PC-3 (cell line): Measurements from ENCODE around the gene SRR. TPM values are rescaled to one million over a fixed set of nuclear protein-coding genes. Genes with fewer than 3 reads are reported as not detected.

Experiments
- ATAC-seq: fragments of 200-7000 bp; cut with Tn5 transposase; 2 replicates; pipeline ENCODE4 v1.9.1; 2020; ENCODE audit warnings: mild to moderate bottlenecking, moderate library complexity
- BruUV-seq: library from RNA; stranded (reverse); fragments of 400-500 nt; replicated peaks from 2 replicates; lab custom pipeline; 2021; lab: Mats Ljungman, UMichigan
- CTCF ChIA-PET: fragments of 300-600 bp; sonication (Branson Sonifier 250); formaldehyde crosslinking; loops from one replicate; lab custom pipeline; 2022; ENCODE audit warnings: antibody characterized with exemption; lab: Charles Lee
- POLR2A ChIA-PET: fragments of 300-600 bp; sonication (Branson Sonifier 250); formaldehyde crosslinking; loops from one replicate; lab custom pipeline; 2022; ENCODE audit warnings: antibody characterized with exemption; ENCODE audit not compliant: unreplicated experiment; lab: Charles Lee
- DNase-seq: peaks from one replicate; pipeline ENCODE4 v3.0.0-alpha.2; 2015
- H2AFZ ChIP-seq: fragments of 300-600 bp; sonication (generic); 2 replicates; pipeline ENCODE4 v1.6.0; 2016; ENCODE audit warnings: antibody characterized with exemption, low read length
- H3F3A ChIP-seq: fragments of 300-600 bp; sonication (generic); one replicate; pipeline ENCODE4 v1.6.0; 2017; ENCODE audit warnings: antibody characterized with exemption, low read length, control low read depth, mild to moderate bottlenecking; ENCODE audit not compliant: unreplicated experiment
- H3K27ac ChIP-seq: fragments of 300-600 bp; sonication (generic); 2 replicates; pipeline ENCODE4 v1.5.1; 2016; ENCODE audit warnings: mild to moderate bottlenecking, low read length
- H3K27me3 ChIP-seq: fragments of 300-600 bp; sonication (generic); 2 replicates; pipeline ENCODE4 v1.6.1; 2016; ENCODE audit warnings: low read length, mixed read lengths
- H3K36me3 ChIP-seq: fragments of 300-600 bp; sonication (generic); 2 replicates; pipeline ENCODE4 v1.6.1; 2016; ENCODE audit warnings: low read depth, mixed run types, low read length, mixed read lengths
- H3K4me1 ChIP-seq: fragments of 300-600 bp; sonication (generic); 2 replicates; pipeline ENCODE4 v1.5.1; 2016; ENCODE audit warnings: low read length; ENCODE audit not compliant: insufficient read depth
- H3K4me2 ChIP-seq: fragments of 300-600 bp; sonication (generic); 2 replicates; pipeline ENCODE4 v1.6.0; 2016; ENCODE audit warnings: low read length
- H3K4me3 ChIP-seq: fragments of 300-600 bp; sonication (generic); 2 replicates; pipeline ENCODE4 v1.5.1; 2016; ENCODE audit warnings: mild to moderate bottlenecking, low read length, mixed read lengths
- H3K79me2 ChIP-seq: fragments of 300-600 bp; sonication (generic); 2 replicates; pipeline ENCODE4 v1.6.1; 2017; ENCODE audit warnings: low read length, mixed read lengths
- H3K9ac ChIP-seq: fragments of 300-600 bp; sonication (generic); 2 replicates; pipeline ENCODE4 v1.6.0; 2016; ENCODE audit warnings: mild to moderate bottlenecking, low read length
- H3K9me2 ChIP-seq: fragments of 300-600 bp; sonication (generic); replicated peaks from 2 replicates; pipeline ENCODE4 v1.6.1; 2016; ENCODE audit warnings: mixed run types, low read length, mixed read lengths
- H3K9me3 ChIP-seq: fragments of 300-600 bp; sonication (generic); 2 replicates; pipeline ENCODE4 v1.6.1; 2016; ENCODE audit warnings: low read length, mixed read lengths
- H4K20me1 ChIP-seq: fragments of 300-600 bp; sonication (generic); 2 replicates; pipeline ENCODE4 v1.6.1; 2016; ENCODE audit warnings: low read length, mixed read lengths
- CTCF ChIP-seq: fragments of 300-600 bp; sonication (generic); conservative IDR thresholded peaks from 2 replicates; pipeline ENCODE4 v1.5.1; 2017; ENCODE audit warnings: antibody characterized with exemption, low read depth, mild to moderate bottlenecking, low read length
- EZH2 ChIP-seq: fragments of 300-600 bp; sonication (generic); IDR thresholded peaks from one replicate; pipeline ENCODE4 v1.6.1; 2017; ENCODE audit warnings: antibody characterized with exemption, mild to moderate bottlenecking, low read length; ENCODE audit not compliant: unreplicated experiment
- EZH2phosphoT487 ChIP-seq: fragments of 300-600 bp; sonication (generic); IDR thresholded peaks from 2 replicates; pipeline ENCODE4 v1.6.1; 2018; ENCODE audit warnings: mild to moderate bottlenecking, antibody characterized with exemption, low read length, borderline replicate concordance
- intact Hi-C: fragments of 100-400 bp; cut with micrococcal nuclease; formaldehyde crosslinking; loops from 2 replicates; pipeline ENCODE4 v1.9.0; 2023
- total RNA-seq: library from RNA; depleted of rRNA; stranded (reverse); fragments of >200 nt; gene quantifications from 2 replicates; pipeline ENCODE4 v1.2.3, GENCODE V29; 2014

The SRR gene
- total RNA-seq, 1 experiment from 2014 or later = 12.0 TPM

DNA sequence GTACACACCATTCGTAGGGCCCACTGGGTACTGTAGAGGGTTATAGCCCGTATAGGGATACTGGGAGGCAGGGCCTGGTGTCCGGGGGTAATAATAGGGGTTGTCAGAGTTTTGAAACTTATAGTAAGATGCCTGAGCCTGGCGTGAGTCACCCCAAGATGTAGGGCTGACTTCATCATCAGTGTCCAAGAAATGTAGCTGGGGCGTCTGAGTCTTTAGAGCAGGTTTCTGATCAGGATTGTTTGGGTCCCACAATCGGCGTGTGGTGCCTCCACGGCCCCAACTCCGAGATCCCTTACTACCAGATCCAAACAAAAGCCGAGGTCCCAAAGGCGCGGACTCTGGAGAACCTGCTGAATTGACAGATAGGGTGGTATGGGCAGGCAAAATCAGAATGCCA lies 4.6 kb upstream of the SRR start:
- Histone ChIP-seq H3K4me1 (0 out of 2 replicates have a peak, but pooled peaks cover 3% of the 10 kb centered on the region), H4K20me1 (no peaks in the 10 kb centered on the region), H3K79me2 (peaks cover 33% of the 10 kb centered on the region), H3K9ac (no peak overlapping the region), H3K4me3 (no peak overlapping the region), H3K9me2 (no peaks in the 10 kb centered on the region), H3F3A (no peaks in the 10 kb centered on the region), H3K9me3 (no peaks in the 10 kb centered on the region), H3K4me2 (no peak overlapping the region), H3K27me3 (no peaks in the 10 kb centered on the region), H3K27ac (no peak overlapping the region), H3K36me3 (no peaks in the 10 kb centered on the region; the same call in 1 of the 2 replicates), H2AFZ (no peak overlapping the region)
- ATAC-seq (no peak), DNase-seq (no peak)
- CTCF ChIA-PET = no interaction called here
- BruUV-seq = no TSS peak
- intact Hi-C loops = no loop called here
- POLR2A ChIA-PET = interaction anchor here (0.6 kb wide), 1 partner anchor 34 kb away, joined by 5 read pairs; no protein-coding TSS in a partner anchor
- TF ChIP-seq CTCF (no peak), EZH2 (no peak), EZH2phosphoT487 (no peak)

DNA sequence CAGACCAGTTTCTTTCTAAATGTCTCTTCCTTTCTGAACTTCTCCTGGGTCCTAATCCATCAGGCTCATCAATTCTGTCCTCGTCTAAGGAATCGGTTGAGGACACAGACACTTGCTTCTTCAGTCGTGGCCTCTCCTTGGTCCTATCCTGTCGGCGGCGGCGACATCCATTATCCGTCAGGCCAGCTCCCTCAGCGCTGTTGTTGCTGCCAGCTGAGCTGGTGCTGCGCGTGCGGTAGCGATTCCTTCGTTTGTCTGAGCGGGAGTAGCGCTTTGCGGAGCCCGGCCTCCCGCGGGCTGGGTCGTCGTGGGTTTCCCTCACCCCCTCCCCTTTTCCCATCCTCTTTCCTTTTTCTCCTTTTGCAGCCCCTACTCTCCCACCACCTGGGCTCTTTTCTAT lies 4.0 kb upstream of the SRR start:
- no peaks in the 10 kb centered on the region; the same call in 1 of the 2 replicates for H3K36me3 ChIP-seq
- no peak for TF ChIP-seq EZH2
- TF ChIP-seq EZH2phosphoT487 = no peak
- no peak for TF ChIP-seq CTCF
- H3K9me2 ChIP-seq = no peaks in the 10 kb centered on the region
- ATAC-seq (no peak), DNase-seq (no peak)
- no peak overlapping the region for H3K27ac ChIP-seq
- H3K4me2 ChIP-seq = no peak overlapping the region
- intact Hi-C loops = no loop called here
- 0 out of 2 replicates have a peak, but pooled peaks cover 3% of the 10 kb centered on the region for H3K4me1 ChIP-seq
- no peak overlapping the region for H3K4me3 ChIP-seq
- peaks cover 37% of the 10 kb centered on the region for H3K79me2 ChIP-seq
- H3K9me3 ChIP-seq = no peaks in the 10 kb centered on the region
- CTCF ChIA-PET = no interaction called here
- H3K9ac ChIP-seq = no peak overlapping the region
- no peaks in the 10 kb centered on the region for H3F3A ChIP-seq
- POLR2A ChIA-PET = interaction anchor here (0.6 kb wide), 1 partner anchor 33 kb away, joined by 5 read pairs; no protein-coding TSS in a partner anchor
- BruUV-seq = no TSS peak
- no peak overlapping the region for H2AFZ ChIP-seq
- no peaks in the 10 kb centered on the region for H4K20me1 ChIP-seq
- no peaks in the 10 kb centered on the region for H3K27me3 ChIP-seq

- H3K9ac ChIP-seq = peak overlapping the region; percentile 84
- no peaks in the 10 kb centered on the region for H3K9me2 ChIP-seq
- H2AFZ ChIP-seq = peak overlapping the region; percentile 83
- peak; percentile 3; the same call in 1 of the 2 replicates for ATAC-seq
- POLR2A ChIA-PET = no interaction called here
- H3K36me3 ChIP-seq = no peaks in the 10 kb centered on the region; the same call in 1 of the 2 replicates
- H3K4me1 ChIP-seq = 0 out of 2 replicates have a peak, but pooled peaks cover 3% of the 10 kb centered on the region
- BruUV-seq = TSS peak; percentile 49
- no peaks in the 10 kb centered on the region for H3F3A ChIP-seq
- intact Hi-C loops = no loop called here
- no peaks in the 10 kb centered on the region for H4K20me1 ChIP-seq
- peak overlapping the region; percentile 82 for H3K4me2 ChIP-seq
- DNase-seq = no peak
- CTCF ChIA-PET = interaction anchor here (0.6 kb wide), 1 partner anchor 50 kb away, joined by 3 read pairs; no protein-coding TSS in a partner anchor
- peak overlapping the region; percentile 48; the same call in 1 of the 2 replicates for H3K27ac ChIP-seq
- no peaks in the 10 kb centered on the region for H3K27me3 ChIP-seq
- TF ChIP-seq CTCF (no peak), EZH2phosphoT487 (no peak), EZH2 (no peak)
- H3K79me2 ChIP-seq = peaks cover 39% of the 10 kb centered on the region
- no peaks in the 10 kb centered on the region for H3K9me3 ChIP-seq
- peak overlapping the region; percentile 91 for H3K4me3 ChIP-seq
Measured at GRCh38 chr17:2302778-2303203, 959 bp upstream of the SRR start.
